ENCODE results near the gene CDK5RAP1. TPM values are rescaled to one million over a fixed set of nuclear protein-coding genes. Genes with fewer than 3 reads are reported as not detected.

Gene CDK5RAP1
- total and polyA plus RNA-seq, 2 of the 8 experiments (the other 6 are each of a cell fraction or from before 2014, with no cell fraction given): 37.8 to 46.6 TPM

GRCh38 chr20:33441142-33441955 is 40.0 kb upstream of the CDK5RAP1 start:
- H3K23ac ChIP-seq (ENCODE audit: insufficient read length): no peak overlapping the region
- H3K4me3 ChIP-seq (ENCODE audit: extremely low read depth in 1 of 4, insufficient read depth in 2 of 4, low read depth in 3 of 4, low read length in 4 of 4): no peak overlapping the region
- FAIRE-seq (no peak), DNase-seq (ENCODE audit: low read depth in 1 of 2, low spot score in 2 of 2) (no peak)
- peaks cover 0 to 7% (median 3%) of the 10 kb centered on the region in 4 experiments; a peak in 4 of 7 replicates for H3K4me1 ChIP-seq (replicated peaks in 1 of 4; ENCODE audit: control insufficient read depth in 3 of 4, insufficient read depth in 4 of 4, low read length in 3 of 4)
- no peak overlapping the region for H3K27ac ChIP-seq (ENCODE audit: low read depth, low read length)
- H2AK5ac ChIP-seq (ENCODE audit: low read depth, low read length): no peak overlapping the region
- no peaks in the 10 kb centered on the region for H3K79me1 ChIP-seq (ENCODE audit: low read depth, low read length)
- 86% methylated on average over 7 of the region's 7 CpGs; no CpG with 5 or more reads in 1 of the 2 experiments for WGBS, 2 experiments (ENCODE audit: extremely low coverage in 1 of 2, insufficient coverage in 1 of 2, insufficient read length in 1 of 2, insufficient replicate concordance in 2 of 2, low coverage in 1 of 2, low lambda C conversion rate in 2 of 2, missing lambda C conversion rate in 1 of 2)
- H2BK20ac ChIP-seq (ENCODE audit: low read length): no peak overlapping the region
- no peak overlapping the region for H2BK12ac ChIP-seq (ENCODE audit: low read depth, low read length)
- POLR2A ChIA-PET (ENCODE audit: partially characterized antibody): no interaction called here
- H2BK15ac ChIP-seq (ENCODE audit: low read length): no peak overlapping the region
- no peak overlapping the region for H4K91ac ChIP-seq (replicated peaks; ENCODE audit: insufficient read length, low read length)
- H3K4me2 ChIP-seq (ENCODE audit: insufficient read depth in 1 of 2, low read depth in 2 of 2, low read length in 2 of 2): no peak overlapping the region
- no peak overlapping the region for H3K14ac ChIP-seq (ENCODE audit: insufficient read length)
- no peaks in the 10 kb centered on the region for H3K36me3 ChIP-seq (ENCODE audit: control insufficient read depth in 2 of 4, insufficient read depth in 4 of 4, low read length in 3 of 4)
- H3K23me2 ChIP-seq (ENCODE audit: low read depth, low read length): peaks cover 6% of the 10 kb centered on the region; the same call in 1 of the 2 replicates
- CTCF ChIA-PET (ENCODE audit: partially characterized antibody): interaction anchor here (0.6 to 0.9 kb wide), 3 partner anchors 13 to 226 kb away, joined by 3 read pairs; no protein-coding TSS in a partner anchor
- H3K4ac ChIP-seq (replicated peaks; ENCODE audit: insufficient read length, low read depth, low read length): no peak overlapping the region
- no peak overlapping the region for H2BK5ac ChIP-seq (ENCODE audit: low read depth, low read length)
- H4K8ac ChIP-seq (ENCODE audit: extremely low read depth, insufficient read depth, low read length): no peak overlapping the region
- H3K18ac ChIP-seq (ENCODE audit: extremely low read depth, low read length): no peak overlapping the region
- no peak overlapping the region for H3K56ac ChIP-seq (replicated peaks; ENCODE audit: insufficient read length, low read depth, low read length)
- no peak overlapping the region; a peak in 1 of 7 replicates for H3K9ac ChIP-seq (replicated peaks in 1 of 4; ENCODE audit: extremely low read depth in 1 of 4, low read depth in 3 of 4, low read length in 3 of 4)
- peaks cover 3 to 18% (median 15%) of the 10 kb centered on the region in 4 experiments for H3K27me3 ChIP-seq (replicated peaks in 1 of 4; ENCODE audit: control insufficient read depth in 3 of 4, extremely low read depth in 1 of 4, insufficient read depth in 3 of 4, low read length in 3 of 4)
- H4K5ac ChIP-seq (ENCODE audit: insufficient read length, low read depth, low read length): no peak overlapping the region
- no peak overlapping the region for H2BK120ac ChIP-seq (replicated peaks; ENCODE audit: low read depth, low read length)
- H4K20me1 ChIP-seq (replicated peaks in 1 of 2; ENCODE audit: control insufficient read depth in 1 of 2, insufficient read depth in 2 of 2, low read length in 2 of 2): peaks cover 0 to 4% of the 10 kb centered on the region in 2 experiments
- no peak for TF ChIP-seq RAD21 (IDR thresholded peaks at IDR 0.05 in 1 of 2, conservative IDR thresholded peaks at IDR 0.05 in 1 of 2; ENCODE audit: low read depth in 2 of 2, low read length in 2 of 2)
- no peaks in the 10 kb centered on the region for H3K79me2 ChIP-seq (ENCODE audit: control insufficient read depth in 1 of 2, insufficient read depth in 2 of 2, low read length in 2 of 2)
- no peaks in the 10 kb centered on the region for H3K9me3 ChIP-seq (ENCODE audit: insufficient read depth in 2 of 2, low read depth in 1 of 2, low read length in 1 of 2)
- no peak overlapping the region for H2AFZ ChIP-seq (ENCODE audit: low read length)

Data from H1 (cell line).